Mesothelial cell of epicardium (in vitro differentiated cells): Measurements from ENCODE around the gene TIMM10. TPM values are rescaled to one million over a fixed set of nuclear protein-coding genes. Genes with fewer than 3 reads are reported as not detected.

Experiments used
- DNase-seq, 2 experiments: peaks; one replicate each; pipeline ENCODE4 v3.0.0; 2021; ENCODE audit warnings: low spot score in 2 of 2; ENCODE audit not compliant: unreplicated experiment in 2 of 2
- H3K27ac Mint-ChIP-seq: 2 replicates; pipeline ENCODE4 v1.8.0; 2021; ENCODE audit warnings: mixed read lengths
- H3K27me3 Mint-ChIP-seq: 2 replicates; pipeline ENCODE4 v1.8.0; 2021; ENCODE audit warnings: low read depth, mixed read lengths
- H3K36me3 Mint-ChIP-seq: 2 replicates; pipeline ENCODE4 v1.8.0; 2021; ENCODE audit warnings: mixed read lengths
- H3K4me1 Mint-ChIP-seq: 2 replicates; pipeline ENCODE4 v1.8.0; 2021; ENCODE audit warnings: mixed read lengths
- H3K4me3 Mint-ChIP-seq: 2 replicates; pipeline ENCODE4 v1.8.0; 2021; ENCODE audit warnings: mild to moderate bottlenecking, moderate library complexity, mixed read lengths
- H3K9me3 Mint-ChIP-seq: 2 replicates; pipeline ENCODE4 v1.8.0; 2021; ENCODE audit warnings: mixed read lengths
- CTCF ChIP-seq: fragments of 200-600 bp; sonication (generic); IDR thresholded peaks from one replicate; pipeline ENCODE4 v1.5.0; 2021; ENCODE audit warnings: antibody characterized with exemption; ENCODE audit not compliant: unreplicated experiment
- total RNA-seq: library from RNA; stranded (reverse); gene quantifications from 3 replicates; pipeline ENCODE4 v1.2.1, GENCODE V29; 2021

TIMM10 gene
- total RNA-seq, 1 donor from 2014 or later: 44.0 TPM

- Mint-ChIP-seq H3K27ac (no peak overlapping the region), H3K36me3 (peaks cover 5% of the 10 kb centered on the region), H3K9me3 (no peaks in the 10 kb centered on the region), H3K27me3 (no peaks in the 10 kb centered on the region), H3K4me3 (no peak overlapping the region), H3K4me1 (no peaks in the 10 kb centered on the region)
- DNase-seq: no peak
- TF ChIP-seq CTCF: no peak
Measured at GRCh38 chr11:57546869-57547475, 16.4 kb upstream of the TIMM10 start.

GRCh38 chr11:57546451-57546850 is 15.9 kb upstream of the TIMM10 start:
- H3K27ac Mint-ChIP-seq: no peak overlapping the region
- no peaks in the 10 kb centered on the region for H3K4me1 Mint-ChIP-seq
- no peaks in the 10 kb centered on the region for H3K9me3 Mint-ChIP-seq
- H3K36me3 Mint-ChIP-seq: peaks cover 5% of the 10 kb centered on the region
- DNase-seq: no peak
- TF ChIP-seq CTCF: no peak
- no peaks in the 10 kb centered on the region for H3K27me3 Mint-ChIP-seq
- H3K4me3 Mint-ChIP-seq: no peak overlapping the region

- Mint-ChIP-seq H3K27ac (no peak overlapping the region), H3K4me3 (no peak overlapping the region), H3K27me3 (peaks cover 2% of the 10 kb centered on the region), H3K9me3 (no peaks in the 10 kb centered on the region), H3K4me1 (no peaks in the 10 kb centered on the region), H3K36me3 (peaks cover 5% of the 10 kb centered on the region)
- DNase-seq: no peak
- no peak for TF ChIP-seq CTCF
Measured at GRCh38 chr11:57545883-57546282, 15.3 kb upstream of the TIMM10 start.

GRCh38 chr11:57544566-57544965 is 14.0 kb upstream of the TIMM10 start:
- Mint-ChIP-seq H3K27me3 (peaks cover 3% of the 10 kb centered on the region), H3K27ac (no peak overlapping the region), H3K9me3 (no peaks in the 10 kb centered on the region), H3K4me3 (no peak overlapping the region), H3K36me3 (peaks cover 2% of the 10 kb centered on the region), H3K4me1 (no peaks in the 10 kb centered on the region)
- TF ChIP-seq CTCF: no peak
- DNase-seq: no peak

- Mint-ChIP-seq H3K36me3 (peaks cover under 1% of the 10 kb centered on the region), H3K27me3 (peaks cover 3% of the 10 kb centered on the region), H3K4me1 (no peaks in the 10 kb centered on the region), H3K27ac (no peak overlapping the region), H3K4me3 (no peak overlapping the region), H3K9me3 (no peaks in the 10 kb centered on the region)
- DNase-seq: no peak
- no peak for TF ChIP-seq CTCF
Measured at GRCh38 chr11:57543593-57543992, 13.0 kb upstream of the TIMM10 start.

- no peaks in the 10 kb centered on the region for H3K9me3 Mint-ChIP-seq
- H3K4me1 Mint-ChIP-seq: no peaks in the 10 kb centered on the region
- no peak for TF ChIP-seq CTCF
- no peak overlapping the region for H3K27ac Mint-ChIP-seq
- no peak overlapping the region for H3K4me3 Mint-ChIP-seq
- H3K27me3 Mint-ChIP-seq: peaks cover 3% of the 10 kb centered on the region
- DNase-seq: no peak
- no peaks in the 10 kb centered on the region for H3K36me3 Mint-ChIP-seq
Measured at GRCh38 chr11:57542582-57542981, 12.0 kb upstream of the TIMM10 start.
